ENCODE measurements around the gene NCEH1.

GRCh38 chr3:172622156-172622555, 88.7 kb downstream of the NCEH1 start:
- no peak for TF ChIP-seq USF2 (IDR thresholded peaks at IDR 0.05; ENCODE audit: low read depth, low read length)
- TF ChIP-seq USF2 (CRISPR knock-in tag; IDR thresholded peaks at IDR 0.05; ENCODE audit: borderline replicate concordance), result no peak
- TF ChIP-seq ZNF263 (CRISPR knock-in tag; IDR thresholded peaks at IDR 0.05), result no peak
- TF ChIP-seq HCFC1 (IDR thresholded peaks at IDR 0.05; ENCODE audit: low read depth, low read length), result no peak
- TF ChIP-seq, protein P1, sequence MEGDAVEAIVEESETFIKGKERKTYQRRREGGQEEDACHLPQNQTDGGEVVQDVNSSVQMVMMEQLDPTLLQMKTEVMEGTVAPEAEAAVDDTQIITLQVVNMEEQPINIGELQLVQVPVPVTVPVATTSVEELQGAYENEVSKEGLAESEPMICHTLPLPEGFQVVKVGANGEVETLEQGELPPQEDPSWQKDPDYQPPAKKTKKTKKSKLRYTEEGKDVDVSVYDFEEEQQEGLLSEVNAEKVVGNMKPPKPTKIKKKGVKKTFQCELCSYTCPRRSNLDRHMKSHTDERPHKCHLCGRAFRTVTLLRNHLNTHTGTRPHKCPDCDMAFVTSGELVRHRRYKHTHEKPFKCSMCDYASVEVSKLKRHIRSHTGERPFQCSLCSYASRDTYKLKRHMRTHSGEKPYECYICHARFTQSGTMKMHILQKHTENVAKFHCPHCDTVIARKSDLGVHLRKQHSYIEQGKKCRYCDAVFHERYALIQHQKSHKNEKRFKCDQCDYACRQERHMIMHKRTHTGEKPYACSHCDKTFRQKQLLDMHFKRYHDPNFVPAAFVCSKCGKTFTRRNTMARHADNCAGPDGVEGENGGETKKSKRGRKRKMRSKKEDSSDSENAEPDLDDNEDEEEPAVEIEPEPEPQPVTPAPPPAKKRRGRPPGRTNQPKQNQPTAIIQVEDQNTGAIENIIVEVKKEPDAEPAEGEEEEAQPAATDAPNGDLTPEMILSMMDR (CRISPR knock-in tag; IDR thresholded peaks at IDR 0.05), result no peak
- TF ChIP-seq ZSCAN22 (CRISPR knock-in tag; IDR thresholded peaks at IDR 0.05), result no peak
- no peak for TF ChIP-seq ZNF44 (CRISPR knock-in tag; IDR thresholded peaks at IDR 0.05)
- TF ChIP-seq HMG20A (CRISPR knock-in tag; IDR thresholded peaks at IDR 0.05; ENCODE audit: borderline replicate concordance), result no peak
- no peak for TF ChIP-seq DPF2 (CRISPR knock-in tag; IDR thresholded peaks at IDR 0.05; ENCODE audit: borderline replicate concordance, low read depth)
- no peak for TF ChIP-seq MYNN (CRISPR knock-in tag; IDR thresholded peaks at IDR 0.05; ENCODE audit: low read depth)
- no peak for TF ChIP-seq PAX8 (CRISPR knock-in tag; IDR thresholded peaks at IDR 0.05; ENCODE audit: borderline replicate concordance)
- no peak for TF ChIP-seq NR0B2 (CRISPR knock-in tag; IDR thresholded peaks at IDR 0.05)
- TF ChIP-seq ZFYVE20 (CRISPR knock-in tag; IDR thresholded peaks at IDR 0.05; ENCODE audit: borderline replicate concordance, low read depth), result no peak
